GM10248 (cell line): ENCODE data around the gene DAP3.
A peak's percentile ranks its signal among the peaks of the same experiment; 100 is the strongest.
"Not testable (repeated sequence)": the region's sequence is repeated elsewhere in the genome, so short reads cannot be mapped to it uniquely, and the experiment has no call there.

ENCODE experiments used
- CTCF ChIA-PET: fragments of 300-600 bp; sonication (Branson Sonifier 250); formaldehyde crosslinking; extraction: SDS; loops from one replicate; lab custom pipeline; 2021; ENCODE audit warnings: antibody characterized with exemption; lab: Yijun Ruan, JAX
- POLR2A ChIA-PET: fragments of 350-650 bp; sonication (Branson Sonifier 250); formaldehyde crosslinking; extraction: SDS; loops from one replicate; lab custom pipeline; 2020; ENCODE audit warnings: antibody characterized with exemption; lab: Yijun Ruan, JAX
- DNase-seq: peaks from one replicate; pipeline ENCODE4 v3.0.0; 2012; ENCODE audit errors: extremely low spot score
- TF ChIP-seq, protein P1 (sequence below): IDR thresholded peaks from 2 replicates; pipeline ENCODE4 v1.5.1; 2012; ENCODE audit warnings: mild to moderate bottlenecking, low read depth; ENCODE audit errors: extremely low read depth, missing control alignments, control extremely low read depth

The DAP3 gene

DNA sequence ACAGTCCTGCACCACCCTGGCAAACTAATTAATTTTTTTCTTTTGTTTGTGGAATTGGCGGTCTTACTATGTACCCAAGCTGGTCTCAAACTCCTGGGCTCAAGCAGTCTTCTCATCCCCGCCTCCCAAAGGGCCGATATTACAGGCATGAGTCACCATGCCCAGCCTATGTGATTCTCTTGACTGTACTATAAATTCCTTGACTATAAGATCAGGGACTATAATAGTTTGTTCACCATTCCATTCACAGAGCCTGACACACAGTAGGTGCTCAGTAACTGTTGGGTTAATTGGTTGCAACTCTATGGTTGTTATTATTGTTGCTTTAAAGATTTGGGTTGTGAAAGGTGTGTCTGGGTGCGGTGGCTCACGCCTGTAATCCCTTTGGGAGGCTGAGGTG lies 17.2 kb downstream of the DAP3 start:
- POLR2A ChIA-PET, result interaction anchor here (0.6 kb wide), 1 partner anchor 13 kb away, joined by 5 read pairs; no protein-coding TSS in a partner anchor

DNA sequence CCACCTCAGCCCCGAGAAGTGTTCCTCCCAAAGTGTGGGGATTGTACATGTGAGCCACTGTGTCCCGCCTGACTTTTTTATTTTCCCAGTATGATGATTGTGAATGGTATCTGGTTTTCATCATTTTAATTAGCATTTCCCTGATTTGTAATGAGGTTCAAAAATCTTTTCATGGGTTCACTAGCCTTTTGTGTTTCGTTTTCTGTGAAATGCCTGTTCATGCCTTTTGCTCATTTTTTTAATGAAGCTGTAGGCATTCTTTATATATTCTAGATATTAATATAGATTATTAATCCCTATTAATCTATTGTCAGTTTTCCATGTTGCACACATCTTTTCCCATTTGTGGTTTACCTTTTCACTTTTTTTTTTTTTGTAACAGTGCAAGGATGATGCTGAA lies 20.5 kb downstream of the DAP3 start:
- TF ChIP-seq, protein P1, sequence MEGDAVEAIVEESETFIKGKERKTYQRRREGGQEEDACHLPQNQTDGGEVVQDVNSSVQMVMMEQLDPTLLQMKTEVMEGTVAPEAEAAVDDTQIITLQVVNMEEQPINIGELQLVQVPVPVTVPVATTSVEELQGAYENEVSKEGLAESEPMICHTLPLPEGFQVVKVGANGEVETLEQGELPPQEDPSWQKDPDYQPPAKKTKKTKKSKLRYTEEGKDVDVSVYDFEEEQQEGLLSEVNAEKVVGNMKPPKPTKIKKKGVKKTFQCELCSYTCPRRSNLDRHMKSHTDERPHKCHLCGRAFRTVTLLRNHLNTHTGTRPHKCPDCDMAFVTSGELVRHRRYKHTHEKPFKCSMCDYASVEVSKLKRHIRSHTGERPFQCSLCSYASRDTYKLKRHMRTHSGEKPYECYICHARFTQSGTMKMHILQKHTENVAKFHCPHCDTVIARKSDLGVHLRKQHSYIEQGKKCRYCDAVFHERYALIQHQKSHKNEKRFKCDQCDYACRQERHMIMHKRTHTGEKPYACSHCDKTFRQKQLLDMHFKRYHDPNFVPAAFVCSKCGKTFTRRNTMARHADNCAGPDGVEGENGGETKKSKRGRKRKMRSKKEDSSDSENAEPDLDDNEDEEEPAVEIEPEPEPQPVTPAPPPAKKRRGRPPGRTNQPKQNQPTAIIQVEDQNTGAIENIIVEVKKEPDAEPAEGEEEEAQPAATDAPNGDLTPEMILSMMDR, result no peak
- DNase-seq, result no peak
- ChIA-PET CTCF (interaction anchor here (1.4 kb wide), 1 partner anchor 13 kb away, joined by 3 read pairs; no protein-coding TSS in a partner anchor), POLR2A (interaction anchor here (0.7 kb wide), 1 partner anchor 12 kb away, joined by 4 read pairs; no protein-coding TSS in a partner anchor)

More for the DNA sequence above, 17.2 kb downstream of the DAP3 start:
- TF ChIP-seq, protein P1, result no peak
- CTCF ChIA-PET, result interaction anchor here (3.4 kb wide), 1 partner anchor 10 kb away, joined by 11 read pairs; no protein-coding TSS in a partner anchor
- no peak for DNase-seq

DNA sequence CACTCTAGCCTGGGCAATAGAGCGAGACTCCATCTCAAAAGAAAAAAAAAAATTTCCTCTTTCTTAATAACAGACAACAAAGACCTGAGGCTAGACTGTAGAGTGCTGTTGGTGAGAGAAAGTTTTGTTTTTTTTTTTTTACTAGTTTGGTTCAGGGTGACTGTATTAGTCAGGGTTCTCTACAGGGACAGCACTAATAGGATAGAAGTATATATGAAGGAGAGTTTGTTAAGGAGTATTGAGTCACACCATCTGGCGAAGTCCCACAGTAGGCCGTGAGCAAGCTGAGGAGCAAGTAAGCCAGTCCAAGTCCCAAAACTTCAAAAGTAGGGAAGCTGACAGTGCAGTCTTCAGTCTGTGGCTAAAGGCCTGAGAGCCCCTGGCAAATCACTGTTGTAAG lies 22.6 kb downstream of the DAP3 start:
- CTCF ChIA-PET, DNase-seq, POLR2A ChIA-PET: not testable (repeated sequence)

DNA sequence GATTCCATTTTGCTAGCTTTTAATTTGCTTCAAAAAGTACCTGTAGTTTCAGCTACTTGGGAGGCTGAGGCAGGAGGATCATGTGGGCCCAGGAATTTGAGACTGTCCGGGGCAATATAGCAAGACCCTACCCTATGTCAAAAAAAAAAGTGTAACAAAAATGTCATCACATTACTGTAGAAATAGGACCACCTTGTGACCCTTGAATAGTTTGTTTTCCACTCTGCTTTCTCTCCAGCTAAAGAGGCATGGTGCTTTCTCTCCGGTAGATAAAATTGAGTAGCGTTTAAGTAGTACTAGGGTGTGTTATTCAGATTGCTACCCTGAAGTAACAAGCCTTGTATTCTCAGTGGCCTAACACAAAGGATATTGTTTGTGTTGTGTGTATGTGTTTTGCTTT lies 23.7 kb downstream of the DAP3 start:
- DNase-seq, POLR2A ChIA-PET: not testable (repeated sequence)
- TF ChIP-seq, protein P1, result peak; percentile 22
- CTCF ChIA-PET, result interaction anchor here (1.0 to 1.2 kb wide), 2 partner anchors 22 to 28 kb away, joined by 3 to 4 read pairs; no protein-coding TSS in a partner anchor

DNA sequence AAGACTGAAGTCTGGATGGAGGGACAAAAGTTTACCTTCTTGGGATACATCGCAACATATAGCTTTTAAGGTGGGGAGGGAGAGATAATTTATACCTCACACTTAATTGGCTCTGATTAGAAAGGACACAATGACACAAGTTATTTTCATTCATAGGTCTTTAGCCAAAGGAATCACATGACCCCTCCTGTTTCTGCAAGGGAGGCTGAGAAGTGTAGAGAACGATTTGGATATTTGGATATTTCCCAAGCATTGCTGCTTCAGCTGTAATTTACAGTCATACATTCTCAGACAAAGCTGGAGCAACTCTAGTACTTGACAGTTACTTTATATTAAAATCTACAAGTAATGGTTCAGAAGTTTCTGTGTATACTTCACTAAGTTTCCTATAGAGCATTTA lies 24.2 kb downstream of the DAP3 start:
- DNase-seq, result no peak
- ChIA-PET CTCF (interaction anchor here (1.0 to 1.7 kb wide), 3 partner anchors 21 to 462 kb away, joined by 3 to 7 read pairs (median 4); no protein-coding TSS in a partner anchor), POLR2A (no interaction called here)
- TF ChIP-seq, protein P1, result no peak

DNA sequence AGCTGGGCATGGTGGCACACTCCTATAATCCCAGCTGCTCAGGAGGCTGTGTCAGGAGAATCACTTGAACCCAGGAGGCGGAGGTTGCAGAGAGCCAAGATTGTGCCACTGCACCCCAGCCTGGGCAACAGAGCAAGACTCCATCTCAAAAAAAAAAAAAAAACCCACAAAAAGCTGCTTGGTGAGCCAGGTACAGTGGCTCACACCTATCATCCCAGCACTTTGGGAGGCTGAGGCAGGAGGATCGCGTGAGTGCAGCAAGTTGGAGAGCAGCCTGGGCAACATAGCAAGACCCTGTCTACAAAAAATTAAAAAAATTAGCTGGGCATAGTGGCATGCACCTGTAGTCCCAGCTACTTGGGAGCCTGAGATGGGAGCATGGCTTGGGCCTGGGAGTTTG lies 26.2 kb downstream of the DAP3 start:
- ChIA-PET POLR2A (interaction anchor here (0.8 kb wide), 1 partner anchor 407 kb away, joined by 3 read pairs; the partner anchor contains the start of gene FDPS), CTCF (interaction anchor here (1.0 to 2.5 kb wide), 5 partner anchors 9 to 464 kb away, joined by 3 to 11 read pairs (median 5); no protein-coding TSS in a partner anchor)
- not testable (repeated sequence) for DNase-seq

DNA sequence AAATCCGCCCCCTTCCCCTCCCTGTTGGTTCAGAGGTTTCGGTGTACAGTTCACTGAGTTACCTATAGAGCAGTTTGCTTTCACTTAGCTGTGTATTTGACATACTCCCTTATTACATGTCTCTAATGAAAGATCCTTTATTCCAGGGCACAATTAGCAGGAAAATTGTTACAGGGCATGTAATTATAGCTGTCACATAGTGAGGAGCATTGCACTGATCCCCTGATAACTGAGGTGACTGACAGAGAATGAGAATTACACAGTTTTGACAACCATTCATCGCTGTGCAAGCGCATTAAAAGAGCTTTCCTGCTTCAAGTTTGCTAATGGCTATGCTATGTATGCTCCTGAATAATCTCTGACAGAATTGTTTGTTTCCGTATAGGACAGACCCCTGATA lies 26.9 kb downstream of the DAP3 start:
- ChIA-PET CTCF (interaction anchor here (1.0 to 2.5 kb wide), 4 partner anchors 10 to 465 kb away, joined by 3 to 11 read pairs (median 6); no protein-coding TSS in a partner anchor), POLR2A (no interaction called here)
- DNase-seq, result no peak
- TF ChIP-seq, protein P1, result no peak
